Myometrial cell (primary cell): ENCODE measurements around the gene CCL3. TPM values are rescaled to one million over a fixed set of nuclear protein-coding genes. Genes with fewer than 3 reads are reported as not detected.

ENCODE experiments used
- total RNA-seq: library from RNA; depleted of rRNA; stranded (reverse); fragments of >200 nt; gene quantifications from 2 replicates; pipeline ENCODE4 v1.2.3, GENCODE V29; 2015

The CCL3 gene
- total RNA-seq = not detected in 2 replicates

DNA sequence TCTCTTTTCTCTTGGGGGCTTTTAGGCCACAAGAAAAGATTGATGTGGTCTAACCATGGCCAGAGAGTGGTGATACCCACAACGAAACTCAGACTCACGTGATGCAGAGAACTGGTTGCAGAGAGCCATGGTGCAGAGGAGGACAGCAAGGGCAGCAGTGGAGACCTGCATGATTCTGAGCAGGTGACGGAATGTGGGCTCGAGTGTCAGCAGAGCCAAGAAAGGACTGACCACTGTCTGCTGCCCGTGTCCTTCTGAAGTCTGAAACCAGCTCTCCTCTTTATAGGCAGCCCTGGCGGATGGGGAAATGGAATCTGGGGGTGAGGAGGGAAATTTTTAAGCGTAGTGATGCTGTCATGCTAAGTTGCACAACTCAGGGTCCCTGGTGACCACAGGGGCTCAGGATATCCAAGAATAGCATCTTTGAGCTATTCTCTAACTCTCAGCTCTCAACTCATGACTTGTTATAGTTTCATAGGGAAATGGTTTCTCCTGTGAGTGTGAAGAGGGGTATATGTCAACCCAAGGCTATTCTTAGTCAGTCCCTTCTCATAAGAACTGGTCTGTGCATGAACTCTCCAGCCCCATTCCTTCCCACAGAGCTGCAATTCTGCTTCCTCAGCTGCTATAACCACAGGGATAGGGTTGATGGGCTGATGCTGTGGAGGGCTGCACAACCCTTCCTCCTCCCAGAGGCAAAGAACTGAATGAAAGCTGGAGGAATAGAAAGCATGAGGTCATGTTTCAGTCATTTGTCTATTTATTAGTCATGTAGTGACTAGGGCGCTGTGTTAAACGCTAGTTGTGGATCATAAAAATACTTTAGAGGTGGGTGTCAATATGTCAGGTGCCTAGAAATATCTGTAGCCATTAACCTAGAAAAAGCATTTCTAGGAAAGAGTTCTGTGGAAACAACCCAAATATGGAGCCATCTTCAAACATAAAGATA lies at the start of gene CCL3:
CCL3 (minus strand) TSS at position 256 of the 949 bp plus-strand sequence; CDS start at position 171, 85 bp downstream.

GRCh38 chr17:36103401-36103975 lies 13.5 kb upstream of the CCL3 start, which contains the start of gene CCL4:
Gene CCL4, plus strand, starts transcription at chr17:36103827. Its CDS starts 79 bp downstream, at chr17:36103906.

DNA sequence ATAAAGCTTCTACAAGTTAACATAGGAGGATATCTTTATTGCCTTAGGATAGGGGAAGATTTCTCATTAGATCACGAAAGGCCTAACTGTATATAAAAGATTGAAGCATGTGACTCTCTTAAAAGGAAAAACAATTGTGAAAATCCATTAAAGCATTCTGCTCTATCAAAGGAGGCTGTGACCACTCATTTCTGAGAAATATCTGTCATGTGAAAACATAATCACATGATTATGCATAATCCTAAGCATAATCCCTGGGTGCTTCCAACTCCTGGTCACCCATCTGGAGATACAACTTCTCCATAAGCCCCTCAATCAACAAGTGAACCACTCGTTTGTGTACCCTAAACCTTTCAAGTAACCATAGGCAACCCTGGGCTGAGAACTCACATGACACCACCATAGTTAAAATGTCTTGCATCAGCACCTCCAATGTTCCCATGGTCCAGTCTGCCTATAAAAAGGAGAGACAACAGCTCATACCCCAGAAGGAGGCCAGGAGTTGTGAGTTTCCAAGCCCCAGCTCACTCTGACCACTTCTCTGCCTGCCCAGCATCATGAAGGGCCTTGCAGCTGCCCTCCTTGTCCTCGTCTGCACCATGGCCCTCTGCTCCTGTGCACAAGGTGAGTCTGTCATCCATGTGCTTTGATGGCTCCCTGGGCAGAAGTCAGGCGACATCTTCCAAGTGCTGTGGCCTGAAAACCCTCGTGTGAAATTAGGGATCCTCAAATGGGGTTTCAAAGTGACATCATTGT lies 26.0 kb downstream of the CCL3 start, which contains the start of gene CCL18:
CCL18 (plus strand) TSS at position 487 of the 756 bp plus-strand sequence; CDS start at position 558, 71 bp downstream.

Other genes starting within 250 kb of the CCL3 start
- gene HEATR9, start 221.3 kb downstream of the CCL3 start, total RNA-seq = not detected in 2 replicates
- not detected in 2 replicates for gene CCL5, start 209.8 kb downstream of the CCL3 start, total RNA-seq
- 0.53 and 0.58 TPM in 2 replicates for gene RDM1, start 159.4 kb downstream of the CCL3 start, total RNA-seq
- gene LYZL6, start 146.4 kb downstream of the CCL3 start, total RNA-seq = not detected in 2 replicates
- not detected in 2 replicates for gene CCL16, start 108.6 kb downstream of the CCL3 start, total RNA-seq
- not detected in 2 replicates for gene CCL14, start 103.4 kb downstream of the CCL3 start, total RNA-seq
- gene CCL15, start 88.6 kb downstream of the CCL3 start, total RNA-seq = not detected in 2 replicates
- not detected in 2 replicates for gene CCL23, start 72.2 kb downstream of the CCL3 start, total RNA-seq
- gene CCL18, start 25.9 kb downstream of the CCL3 start, total RNA-seq = not detected in 2 replicates
- not detected in 2 replicates for gene CCL4, start 13.7 kb upstream of the CCL3 start, total RNA-seq
- gene TBC1D3B, start 86.5 kb upstream of the CCL3 start, total RNA-seq = not detected in 2 replicates
- not detected in 2 replicates for gene CCL3L1, start 106.6 kb upstream of the CCL3 start, total RNA-seq
- gene CCL4L2, start 120.9 kb upstream of the CCL3 start, total RNA-seq = not detected in 2 replicates
- gene TBC1D3I, start 174.4 kb upstream of the CCL3 start, total RNA-seq = not detected in 2 replicates
- not detected in 2 replicates for gene TBC1D3G, start 233.7 kb upstream of the CCL3 start, total RNA-seq